ENCODE results near the gene CXCR3.

The CXCR3 gene

DNA sequence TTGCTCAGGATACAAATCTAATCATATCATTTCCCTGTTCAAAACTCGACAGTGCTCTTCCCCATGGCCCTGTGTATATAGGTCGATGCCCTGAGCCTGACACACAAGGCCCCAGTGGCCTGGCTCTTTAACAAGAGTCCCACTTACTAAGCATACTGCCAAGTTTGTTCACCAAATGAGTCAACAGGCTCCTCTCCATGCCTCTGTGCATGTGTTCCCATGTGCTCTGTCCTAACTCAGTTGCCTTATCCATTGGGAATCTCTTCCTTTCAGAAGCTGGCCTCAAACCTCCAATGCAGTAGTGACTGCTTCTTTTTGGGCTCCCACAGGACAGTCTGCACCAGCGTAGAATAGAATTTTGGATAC lies 18.9 kb upstream of the CXCR3 start:
- Histone ChIP-seq H2AFZ (no peak overlapping the region), H3K4me3 (ENCODE audit: low read depth, low read length) (no peak overlapping the region), H3K9ac (no peak overlapping the region), H3K79me2 (no peaks in the 10 kb centered on the region), H3K27me3 (ENCODE audit: control insufficient read depth, insufficient read depth, low read length) (no peaks in the 10 kb centered on the region), H3K4me2 (ENCODE audit: low read length) (no peak overlapping the region), H3K27ac (no peak overlapping the region), H3K9me3 (ENCODE audit: control insufficient read depth, low read length) (no peaks in the 10 kb centered on the region), H3K36me3 (ENCODE audit: control insufficient read depth, insufficient read depth, low read length) (no peaks in the 10 kb centered on the region), H3K4me1 (no peaks in the 10 kb centered on the region)
- TF ChIP-seq, protein P1, sequence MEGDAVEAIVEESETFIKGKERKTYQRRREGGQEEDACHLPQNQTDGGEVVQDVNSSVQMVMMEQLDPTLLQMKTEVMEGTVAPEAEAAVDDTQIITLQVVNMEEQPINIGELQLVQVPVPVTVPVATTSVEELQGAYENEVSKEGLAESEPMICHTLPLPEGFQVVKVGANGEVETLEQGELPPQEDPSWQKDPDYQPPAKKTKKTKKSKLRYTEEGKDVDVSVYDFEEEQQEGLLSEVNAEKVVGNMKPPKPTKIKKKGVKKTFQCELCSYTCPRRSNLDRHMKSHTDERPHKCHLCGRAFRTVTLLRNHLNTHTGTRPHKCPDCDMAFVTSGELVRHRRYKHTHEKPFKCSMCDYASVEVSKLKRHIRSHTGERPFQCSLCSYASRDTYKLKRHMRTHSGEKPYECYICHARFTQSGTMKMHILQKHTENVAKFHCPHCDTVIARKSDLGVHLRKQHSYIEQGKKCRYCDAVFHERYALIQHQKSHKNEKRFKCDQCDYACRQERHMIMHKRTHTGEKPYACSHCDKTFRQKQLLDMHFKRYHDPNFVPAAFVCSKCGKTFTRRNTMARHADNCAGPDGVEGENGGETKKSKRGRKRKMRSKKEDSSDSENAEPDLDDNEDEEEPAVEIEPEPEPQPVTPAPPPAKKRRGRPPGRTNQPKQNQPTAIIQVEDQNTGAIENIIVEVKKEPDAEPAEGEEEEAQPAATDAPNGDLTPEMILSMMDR (IDR thresholded peaks at IDR 0.05) = no peak

DNA sequence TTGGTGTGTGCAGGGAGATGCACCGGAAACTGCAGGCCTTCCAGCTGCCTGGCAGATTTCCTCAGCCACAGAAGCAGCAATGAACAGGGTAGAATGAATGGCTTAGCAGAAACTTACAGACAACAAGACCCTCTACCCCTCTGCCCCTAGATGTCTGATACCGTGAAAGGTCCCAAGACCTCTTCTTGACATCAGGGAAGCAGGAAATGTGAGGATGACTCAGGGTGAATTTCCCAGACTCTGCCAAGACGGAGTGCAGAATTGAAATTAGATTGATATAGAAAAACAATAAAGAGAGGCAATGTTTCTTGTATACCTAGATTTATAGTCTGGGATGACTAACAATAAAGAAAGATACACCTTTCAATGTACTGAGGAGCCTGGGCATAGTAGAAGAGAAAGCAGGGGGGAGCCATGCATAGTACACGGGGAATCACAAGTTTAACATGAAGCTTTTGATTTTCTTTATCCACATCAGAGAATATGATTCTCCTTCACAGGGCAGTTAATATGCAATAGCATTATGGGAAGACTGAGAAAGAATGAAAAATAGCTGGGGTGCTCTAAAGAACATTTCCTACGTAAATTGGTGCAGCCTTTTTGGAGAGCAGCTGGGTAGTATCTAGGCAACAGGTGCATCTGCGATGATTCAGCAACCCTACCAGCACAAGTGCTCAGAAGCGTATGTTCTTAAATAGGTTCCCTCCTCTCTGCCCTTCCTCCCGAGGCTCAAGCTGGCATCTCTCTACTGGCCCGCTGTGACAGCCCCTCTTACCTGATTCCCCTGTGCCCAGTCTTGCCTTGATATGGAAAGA lies 18.3 kb upstream of the CXCR3 start:
- Histone ChIP-seq H3K27me3 (ENCODE audit: control insufficient read depth, insufficient read depth, low read length) (no peaks in the 10 kb centered on the region), H3K4me1 (no peaks in the 10 kb centered on the region), H3K79me2 (no peaks in the 10 kb centered on the region), H2AFZ (no peak overlapping the region), H3K27ac (no peak overlapping the region), H3K4me3 (ENCODE audit: low read depth, low read length) (no peak overlapping the region), H3K9me3 (ENCODE audit: control insufficient read depth, low read length) (no peaks in the 10 kb centered on the region), H3K9ac (no peak overlapping the region), H3K36me3 (ENCODE audit: control insufficient read depth, insufficient read depth, low read length) (no peaks in the 10 kb centered on the region), H3K4me2 (ENCODE audit: low read length) (no peak overlapping the region)
- TF ChIP-seq, protein P1 (IDR thresholded peaks at IDR 0.05) = no peak

DNA sequence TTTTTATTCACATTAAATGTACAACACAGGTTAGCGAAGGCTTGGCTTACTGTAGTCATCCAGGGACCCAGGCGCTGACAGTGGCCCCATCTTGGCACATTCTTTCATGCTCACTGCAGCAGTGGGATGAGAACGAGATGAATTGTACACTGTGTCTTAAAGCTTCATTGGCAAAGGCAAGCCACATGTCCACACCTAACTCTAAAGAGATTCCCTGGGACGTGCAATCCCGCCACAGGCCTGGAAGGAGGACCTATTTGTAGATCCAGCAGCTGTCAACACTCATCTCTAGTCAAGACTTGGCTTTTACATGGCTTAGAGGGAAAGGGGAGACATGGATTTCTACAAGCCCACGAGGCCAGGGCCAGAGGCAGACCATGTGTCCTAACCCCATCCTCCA lies 16.1 kb upstream of the CXCR3 start:
- H3K4me2 ChIP-seq (ENCODE audit: low read length) = no peak overlapping the region
- H3K79me2 ChIP-seq = no peaks in the 10 kb centered on the region
- no peak overlapping the region for H3K27ac ChIP-seq
- H3K4me3 ChIP-seq (ENCODE audit: low read depth, low read length) = no peak overlapping the region
- no peaks in the 10 kb centered on the region for H3K9me3 ChIP-seq (ENCODE audit: control insufficient read depth, low read length)
- TF ChIP-seq, protein P1 (IDR thresholded peaks at IDR 0.05) = no peak
- no peaks in the 10 kb centered on the region for H3K27me3 ChIP-seq (ENCODE audit: control insufficient read depth, insufficient read depth, low read length)
- H3K4me1 ChIP-seq = no peaks in the 10 kb centered on the region
- no peak overlapping the region for H2AFZ ChIP-seq
- no peaks in the 10 kb centered on the region for H3K36me3 ChIP-seq (ENCODE audit: control insufficient read depth, insufficient read depth, low read length)
- no peak overlapping the region for H3K9ac ChIP-seq

DNA sequence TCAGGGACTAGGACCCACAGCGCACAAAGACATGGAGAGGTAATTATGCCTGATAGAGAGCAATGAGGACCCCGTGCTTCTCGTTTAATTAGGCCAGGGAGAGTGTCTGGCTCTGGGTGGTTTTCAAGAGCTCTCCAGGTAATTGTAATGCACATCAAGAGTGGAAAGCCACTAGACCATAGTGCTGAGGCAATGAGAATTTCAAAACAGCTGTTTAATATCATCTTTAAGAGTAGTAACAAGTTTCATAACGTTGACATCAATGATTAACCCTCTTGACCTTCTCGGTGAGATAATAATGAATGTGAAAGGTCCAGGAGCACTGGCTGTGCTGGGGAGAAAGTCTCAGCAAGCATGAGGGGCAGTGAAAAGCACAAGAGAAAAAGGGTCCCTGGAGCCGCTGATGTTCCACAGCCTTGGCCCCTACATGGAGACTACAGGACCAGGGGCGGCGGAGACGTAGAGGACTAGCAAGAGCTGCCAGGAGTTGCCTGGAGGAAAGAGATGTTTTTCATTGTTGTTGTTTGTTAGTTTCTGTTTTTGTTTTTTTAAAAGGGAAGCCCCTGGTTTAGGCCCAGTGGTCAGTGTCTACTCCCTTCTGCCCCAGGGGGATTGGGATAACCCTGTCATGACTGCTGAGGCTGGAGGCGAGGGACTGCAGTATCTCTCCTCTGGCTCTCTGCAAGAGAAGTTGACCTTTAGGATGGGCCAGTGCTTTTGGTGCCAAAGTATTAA lies 14.8 kb upstream of the CXCR3 start:
- H3K9me3 ChIP-seq (ENCODE audit: control insufficient read depth, low read length) = no peaks in the 10 kb centered on the region
- H3K79me2 ChIP-seq = no peaks in the 10 kb centered on the region
- H3K4me2 ChIP-seq (ENCODE audit: low read length) = no peak overlapping the region
- no peaks in the 10 kb centered on the region for H3K4me1 ChIP-seq
- H2AFZ ChIP-seq = no peak overlapping the region
- TF ChIP-seq, protein P1 (IDR thresholded peaks at IDR 0.05) = no peak
- no peak overlapping the region for H3K9ac ChIP-seq
- H3K27me3 ChIP-seq (ENCODE audit: control insufficient read depth, insufficient read depth, low read length) = no peaks in the 10 kb centered on the region
- no peak overlapping the region for H3K4me3 ChIP-seq (ENCODE audit: low read depth, low read length)
- H3K27ac ChIP-seq = no peak overlapping the region
- no peaks in the 10 kb centered on the region for H3K36me3 ChIP-seq (ENCODE audit: control insufficient read depth, insufficient read depth, low read length)

Data from parathyroid adenoma (tissue), 2 donors.